GM13976 (cell line): Measurements from ENCODE around the gene CEP89.

Experiments
- DNase-seq: peaks from one replicate; pipeline ENCODE4 v3.0.0; 2012; ENCODE audit warnings: low spot score
- CTCF ChIP-seq: IDR thresholded peaks from 2 replicates; pipeline ENCODE4 v1.5.1; 2012; ENCODE audit warnings: borderline replicate concordance, mild to moderate bottlenecking; ENCODE audit not compliant: insufficient read depth; ENCODE audit errors: extremely low read depth, missing control alignments, control extremely low read depth
- in situ Hi-C: fragments of 300-500 bp; cut with MboI; formaldehyde crosslinking; loops from one replicate; pipeline ENCODE4 v1.12.0; 2022; ENCODE audit warnings: low sequenced_read_pairs, mixed read lengths, inconsistent platforms; ENCODE audit not compliant: unreplicated experiment

The CEP89 gene

GRCh38 chr19:32935629-32936028 lies 36.1 kb downstream of the CEP89 start:
- no peak for TF ChIP-seq CTCF
- DNase-seq = no peak
- in situ Hi-C loops = no loop called here

GRCh38 chr19:32933571-32933970 lies 38.2 kb downstream of the CEP89 start:
- DNase-seq = no peak
- in situ Hi-C loops = no loop called here
- TF ChIP-seq CTCF = no peak

GRCh38 chr19:32930567-32930966 lies 41.2 kb downstream of the CEP89 start:
- DNase-seq = no peak
- in situ Hi-C loops = no loop called here
- no peak for TF ChIP-seq CTCF

- DNase-seq = no peak
- in situ Hi-C loops = no loop called here
- TF ChIP-seq CTCF = no peak
These were observed 43.0 kb downstream of the CEP89 start for GRCh38 chr19:32928806-32929205.

- in situ Hi-C loops = no loop called here
- no peak for TF ChIP-seq CTCF
- no peak for DNase-seq
These were observed 47.6 kb downstream of the CEP89 start for GRCh38 chr19:32924200-32924599.

GRCh38 chr19:32921624-32922023 lies 50.1 kb downstream of the CEP89 start:
- no peak for TF ChIP-seq CTCF
- DNase-seq = no peak
- in situ Hi-C loops = no loop called here

GRCh38 chr19:32919365-32919764 lies 52.4 kb downstream of the CEP89 start:
- in situ Hi-C loops = no loop called here
- no peak for DNase-seq
- TF ChIP-seq CTCF = no peak
